ENCODE measurements around the gene LRGUK.

The LRGUK gene

DNA sequence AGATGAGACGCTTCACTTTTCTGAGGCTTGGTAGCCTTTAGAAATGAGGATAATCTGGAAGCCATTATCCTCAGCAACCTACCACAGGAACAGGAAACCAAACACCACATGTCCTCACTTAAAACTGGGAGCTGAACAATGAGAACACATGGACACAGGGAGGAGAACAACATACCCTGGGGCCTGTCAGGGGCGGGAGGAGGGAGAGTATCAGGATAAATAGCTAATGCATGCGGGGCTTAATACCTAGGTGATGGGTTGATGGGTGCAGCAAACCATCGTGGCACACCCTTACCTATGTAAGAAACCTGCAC, 48.9 kb downstream of the LRGUK start:
- Histone ChIP-seq H3K9ac (ENCODE audit: low read length) (no peak overlapping the region), H3K27ac (ENCODE audit: low read depth, low read length) (no peak overlapping the region), H3K27me3 (ENCODE audit: control insufficient read depth, insufficient read depth, low read length) (no peaks in the 10 kb centered on the region), H3K36me3 (ENCODE audit: control insufficient read depth, insufficient read depth, low read length) (no peaks in the 10 kb centered on the region), H3K4me3 (ENCODE audit: low read length) (no peak overlapping the region), H3K4me1 (ENCODE audit: control insufficient read depth, insufficient read depth, low read length) (no peaks in the 10 kb centered on the region)

DNA sequence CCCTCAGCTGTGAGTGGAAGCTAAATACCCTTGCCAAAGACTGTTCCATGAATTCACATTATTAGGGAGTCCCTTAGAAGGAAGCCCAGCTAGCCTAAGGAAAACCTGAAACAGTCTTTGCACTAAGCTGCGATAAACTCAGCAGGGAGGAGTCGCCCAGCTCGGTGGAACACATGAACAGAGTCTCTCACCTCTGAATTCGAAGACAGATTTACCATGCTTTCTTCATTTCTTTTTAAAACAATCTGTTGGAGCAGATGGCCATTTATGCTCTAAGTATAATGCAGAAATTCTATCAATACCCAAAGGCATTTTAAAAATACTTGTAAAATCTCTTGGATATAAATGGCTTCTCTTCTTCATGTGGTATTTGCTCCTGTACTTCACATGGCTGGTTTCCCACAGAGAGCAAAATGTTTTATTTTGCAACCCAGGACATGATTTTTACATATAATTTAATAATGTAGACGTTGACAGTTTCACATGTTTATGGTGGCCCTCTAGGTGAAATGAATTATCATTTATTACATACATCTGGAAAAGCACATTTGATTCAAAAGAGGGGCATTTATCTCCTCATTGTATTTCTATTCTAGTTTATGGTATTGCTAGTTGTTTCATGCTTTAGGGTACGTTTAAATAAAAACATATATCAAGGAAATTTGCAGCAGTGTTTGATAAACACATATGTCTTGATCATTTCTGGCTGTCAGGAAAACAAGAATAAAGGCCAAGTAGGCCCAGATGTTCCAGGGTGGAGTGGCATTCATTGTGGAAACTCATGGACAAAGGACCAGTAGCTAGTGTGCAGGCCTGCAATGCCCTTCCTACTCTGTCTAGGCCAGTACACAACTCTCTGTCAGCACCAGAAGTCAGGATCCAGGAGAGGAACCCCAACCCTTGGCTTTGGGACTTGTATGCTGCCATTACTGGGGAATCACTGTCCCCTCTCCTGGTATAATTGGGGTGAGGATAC, 52.2 kb downstream of the LRGUK start:
- no peak overlapping the region for H3K9ac ChIP-seq (ENCODE audit: low read length)
- H3K36me3 ChIP-seq (ENCODE audit: control insufficient read depth, insufficient read depth, low read length): no peaks in the 10 kb centered on the region
- H3K4me3 ChIP-seq (ENCODE audit: low read length): no peak overlapping the region
- H3K27me3 ChIP-seq (ENCODE audit: control insufficient read depth, insufficient read depth, low read length): no peaks in the 10 kb centered on the region
- no peak overlapping the region for H3K27ac ChIP-seq (ENCODE audit: low read depth, low read length)
- no peaks in the 10 kb centered on the region for H3K4me1 ChIP-seq (ENCODE audit: control insufficient read depth, insufficient read depth, low read length)

DNA sequence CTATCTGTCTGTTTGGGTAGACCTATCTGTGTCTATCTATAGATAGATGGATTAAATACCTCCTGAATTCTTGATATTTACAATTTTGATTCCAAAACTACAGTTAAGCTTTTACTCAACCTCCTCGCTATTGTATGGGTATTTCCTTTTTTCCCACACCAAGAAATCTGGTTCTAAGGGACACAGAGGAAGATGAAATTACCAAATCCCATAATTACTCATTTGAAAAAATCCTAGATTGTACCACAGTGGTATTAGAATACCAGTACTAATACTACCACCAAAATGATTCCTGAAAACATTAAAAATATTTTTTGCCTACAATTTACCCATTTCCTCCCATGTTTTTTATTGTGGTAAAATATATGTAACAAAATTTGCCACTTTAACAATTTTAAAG, 53.2 kb downstream of the LRGUK start:
- no peaks in the 10 kb centered on the region for H3K27me3 ChIP-seq (ENCODE audit: control insufficient read depth, insufficient read depth, low read length)
- no peak overlapping the region for H3K9ac ChIP-seq (ENCODE audit: low read length)
- H3K4me1 ChIP-seq (ENCODE audit: control insufficient read depth, insufficient read depth, low read length): no peaks in the 10 kb centered on the region
- no peak overlapping the region for H3K4me3 ChIP-seq (ENCODE audit: low read length)
- H3K36me3 ChIP-seq (ENCODE audit: control insufficient read depth, insufficient read depth, low read length): no peaks in the 10 kb centered on the region
- H3K27ac ChIP-seq (ENCODE audit: low read depth, low read length): no peak overlapping the region

DNA sequence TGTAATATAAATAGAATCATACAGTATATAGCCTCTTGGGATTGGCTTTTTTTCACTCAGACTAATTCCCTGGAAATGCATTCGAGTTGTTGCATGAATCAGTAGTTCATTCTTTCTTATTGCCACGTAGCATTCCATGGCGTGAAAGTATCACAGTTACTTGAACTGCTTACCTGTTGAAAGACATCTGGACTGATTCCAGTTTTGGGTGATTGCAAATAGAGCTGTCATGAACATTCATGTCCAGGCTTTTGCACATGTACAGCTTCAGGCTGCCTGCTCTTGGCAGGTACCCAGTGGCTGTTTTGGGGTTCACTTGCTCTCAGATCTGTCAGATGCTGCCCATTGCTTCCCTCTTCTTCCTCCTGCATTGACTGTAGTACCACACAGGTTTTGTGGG, 54.9 kb downstream of the LRGUK start:
- Histone ChIP-seq H3K27ac (ENCODE audit: low read depth, low read length) (no peak overlapping the region), H3K4me1 (ENCODE audit: control insufficient read depth, insufficient read depth, low read length) (no peaks in the 10 kb centered on the region), H3K27me3 (ENCODE audit: control insufficient read depth, insufficient read depth, low read length) (no peaks in the 10 kb centered on the region), H3K4me3 (ENCODE audit: low read length) (no peak overlapping the region), H3K36me3 (ENCODE audit: control insufficient read depth, insufficient read depth, low read length) (no peaks in the 10 kb centered on the region), H3K9ac (ENCODE audit: low read length) (no peak overlapping the region)

DNA sequence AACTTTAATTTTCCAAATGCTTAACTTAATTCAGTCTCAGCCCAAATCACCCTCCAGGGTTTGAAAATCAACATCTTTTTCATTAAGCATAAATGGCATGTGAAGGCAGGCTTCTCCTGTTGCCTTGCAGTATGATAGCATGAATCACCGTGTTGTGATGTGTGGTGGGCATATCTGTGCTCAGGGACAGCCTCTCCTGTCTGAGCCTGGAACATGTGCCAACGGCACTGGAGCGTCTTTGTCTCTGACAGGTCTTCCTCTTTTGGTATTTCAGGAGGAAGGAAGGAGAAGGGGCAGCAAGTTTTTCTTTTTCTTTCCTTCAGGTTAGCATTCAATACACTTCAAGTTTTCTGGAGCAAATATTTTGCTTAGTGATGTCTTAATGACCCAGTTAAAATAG, 57.6 kb downstream of the LRGUK start:
- no peak overlapping the region for H3K27ac ChIP-seq (ENCODE audit: low read depth, low read length)
- no peak overlapping the region for H3K9ac ChIP-seq (ENCODE audit: low read length)
- H3K4me3 ChIP-seq (ENCODE audit: low read length): no peak overlapping the region
- H3K36me3 ChIP-seq (ENCODE audit: control insufficient read depth, insufficient read depth, low read length): no peaks in the 10 kb centered on the region
- no peaks in the 10 kb centered on the region for H3K4me1 ChIP-seq (ENCODE audit: control insufficient read depth, insufficient read depth, low read length)
- H3K27me3 ChIP-seq (ENCODE audit: control insufficient read depth, insufficient read depth, low read length): no peaks in the 10 kb centered on the region

DNA sequence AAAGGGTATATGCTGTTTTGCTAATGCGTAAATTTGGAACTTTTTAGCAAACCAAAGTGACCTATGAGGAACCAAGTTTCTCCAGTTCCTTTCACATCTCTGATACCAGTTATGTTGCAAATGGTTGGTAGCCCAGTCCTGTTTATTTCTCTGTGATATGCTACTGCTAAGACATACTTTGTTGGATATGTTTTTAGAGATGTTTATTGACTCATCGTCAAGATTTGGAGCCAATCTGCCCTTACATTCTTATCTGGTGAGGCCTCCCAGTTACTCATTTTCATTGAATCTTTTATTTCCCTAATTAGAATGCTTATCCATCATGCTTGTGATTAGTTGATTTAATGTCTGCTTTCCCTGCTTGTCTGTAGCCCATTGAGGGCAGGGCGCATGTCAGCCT, 58.9 kb downstream of the LRGUK start:
- Histone ChIP-seq H3K27me3 (ENCODE audit: control insufficient read depth, insufficient read depth, low read length) (no peaks in the 10 kb centered on the region), H3K4me1 (ENCODE audit: control insufficient read depth, insufficient read depth, low read length) (no peaks in the 10 kb centered on the region), H3K27ac (ENCODE audit: low read depth, low read length) (no peak overlapping the region), H3K9ac (ENCODE audit: low read length) (no peak overlapping the region), H3K4me3 (ENCODE audit: low read length) (no peak overlapping the region), H3K36me3 (ENCODE audit: control insufficient read depth, insufficient read depth, low read length) (no peaks in the 10 kb centered on the region)

DNA sequence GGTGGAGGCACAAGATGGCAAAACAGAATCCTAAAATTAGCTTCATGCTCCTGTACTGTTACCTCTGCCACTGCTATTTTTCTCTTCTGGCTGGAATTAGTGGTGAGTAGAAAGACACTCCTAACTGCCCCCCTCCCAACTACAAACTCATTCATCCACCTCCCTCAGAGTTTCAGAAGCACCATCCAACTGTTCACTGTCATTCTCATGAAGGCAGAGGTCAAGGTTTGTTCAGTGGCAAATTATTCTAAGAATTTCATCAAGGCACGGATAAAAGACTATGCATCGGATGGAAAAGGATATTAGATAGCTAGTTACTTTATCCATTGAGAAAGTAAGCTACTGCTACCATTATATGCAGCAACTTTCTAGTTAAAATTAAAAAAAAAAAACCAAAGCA, 59.7 kb downstream of the LRGUK start:
- no peaks in the 10 kb centered on the region for H3K4me1 ChIP-seq (ENCODE audit: control insufficient read depth, insufficient read depth, low read length)

DNA sequence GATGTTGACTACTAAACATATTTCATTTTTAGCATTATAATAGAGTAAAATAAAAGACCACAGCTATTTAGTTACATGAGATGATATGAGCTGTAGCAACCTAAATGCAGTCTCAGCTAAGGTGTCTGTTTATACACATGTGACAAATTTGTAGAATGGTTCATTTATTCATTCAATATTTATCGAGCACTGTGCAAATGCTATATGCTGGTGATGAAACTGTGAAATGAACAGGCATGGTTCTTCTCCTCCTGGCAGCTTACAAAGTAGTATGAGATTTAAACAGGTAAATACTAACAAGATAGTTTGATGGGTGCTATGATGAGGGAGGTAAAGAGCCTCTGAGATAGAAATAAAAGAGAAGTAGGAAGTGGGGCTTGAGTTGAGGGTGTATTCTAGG, 60.8 kb downstream of the LRGUK start:
- H3K27ac ChIP-seq (ENCODE audit: low read depth, low read length): no peak overlapping the region
- no peaks in the 10 kb centered on the region for H3K36me3 ChIP-seq (ENCODE audit: control insufficient read depth, insufficient read depth, low read length)

More for the DNA sequence above, 59.7 kb downstream of the LRGUK start:
- no peaks in the 10 kb centered on the region for H3K36me3 ChIP-seq (ENCODE audit: control insufficient read depth, insufficient read depth, low read length)
- H3K27ac ChIP-seq (ENCODE audit: low read depth, low read length): no peak overlapping the region
- H3K27me3 ChIP-seq (ENCODE audit: control insufficient read depth, insufficient read depth, low read length): no peaks in the 10 kb centered on the region
- H3K4me3 ChIP-seq (ENCODE audit: low read length): no peak overlapping the region
- no peak overlapping the region for H3K9ac ChIP-seq (ENCODE audit: low read length)

DNA sequence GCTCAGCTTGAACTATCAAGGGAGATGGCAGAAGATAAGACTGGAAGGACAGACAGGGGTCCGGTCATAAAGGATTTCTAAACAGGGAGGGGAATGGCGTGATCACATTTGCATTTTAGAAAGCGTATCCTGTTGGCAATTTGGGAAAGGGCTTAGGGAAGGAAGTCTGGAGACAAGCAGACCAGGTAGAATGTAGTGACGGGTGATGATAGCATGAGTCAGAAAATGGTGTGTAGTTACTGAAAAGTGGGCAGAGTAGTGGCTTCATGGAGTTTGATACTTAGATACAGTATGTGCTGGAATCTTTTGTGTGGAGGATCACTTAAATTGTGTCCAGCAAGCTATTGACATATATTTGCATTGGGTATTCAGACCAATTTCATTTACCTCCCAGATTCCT, 61.2 kb downstream of the LRGUK start:
- no peak overlapping the region for H3K9ac ChIP-seq (ENCODE audit: low read length)
- H3K27ac ChIP-seq (ENCODE audit: low read depth, low read length): no peak overlapping the region
- H3K4me1 ChIP-seq (ENCODE audit: control insufficient read depth, insufficient read depth, low read length): no peaks in the 10 kb centered on the region
- no peaks in the 10 kb centered on the region for H3K36me3 ChIP-seq (ENCODE audit: control insufficient read depth, insufficient read depth, low read length)
- H3K27me3 ChIP-seq (ENCODE audit: control insufficient read depth, insufficient read depth, low read length): no peaks in the 10 kb centered on the region
- H3K4me3 ChIP-seq (ENCODE audit: low read length): no peak overlapping the region

More for the DNA sequence above, 60.8 kb downstream of the LRGUK start:
- no peaks in the 10 kb centered on the region for H3K27me3 ChIP-seq (ENCODE audit: control insufficient read depth, insufficient read depth, low read length)
- H3K4me3 ChIP-seq (ENCODE audit: low read length): no peak overlapping the region
- no peak overlapping the region for H3K9ac ChIP-seq (ENCODE audit: low read length)
- H3K4me1 ChIP-seq (ENCODE audit: control insufficient read depth, insufficient read depth, low read length): no peaks in the 10 kb centered on the region

DNA sequence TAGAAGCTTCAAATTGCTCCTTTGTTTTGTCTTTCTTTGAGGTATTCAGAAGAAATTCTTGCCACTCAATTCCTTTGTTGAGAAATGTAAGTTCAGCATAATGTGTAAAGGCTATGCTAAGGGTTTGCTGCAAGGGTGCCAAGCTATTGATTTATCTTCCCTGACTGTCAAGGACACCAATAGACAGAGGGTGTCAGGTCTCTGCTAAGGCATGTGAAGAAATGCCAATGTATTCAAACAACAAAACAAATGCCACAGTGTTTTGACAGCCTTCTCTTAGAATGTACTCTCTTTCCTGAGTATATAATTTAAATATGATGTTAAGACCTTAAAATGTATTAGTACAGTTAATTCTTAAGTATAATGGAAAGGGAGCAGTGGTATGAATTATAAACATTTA, 62.4 kb downstream of the LRGUK start:
- Histone ChIP-seq H3K4me3 (ENCODE audit: low read length) (no peak overlapping the region), H3K9ac (ENCODE audit: low read length) (no peak overlapping the region), H3K27me3 (ENCODE audit: control insufficient read depth, insufficient read depth, low read length) (no peaks in the 10 kb centered on the region), H3K4me1 (ENCODE audit: control insufficient read depth, insufficient read depth, low read length) (no peaks in the 10 kb centered on the region), H3K27ac (ENCODE audit: low read depth, low read length) (no peak overlapping the region), H3K36me3 (ENCODE audit: control insufficient read depth, insufficient read depth, low read length) (no peaks in the 10 kb centered on the region)

DNA sequence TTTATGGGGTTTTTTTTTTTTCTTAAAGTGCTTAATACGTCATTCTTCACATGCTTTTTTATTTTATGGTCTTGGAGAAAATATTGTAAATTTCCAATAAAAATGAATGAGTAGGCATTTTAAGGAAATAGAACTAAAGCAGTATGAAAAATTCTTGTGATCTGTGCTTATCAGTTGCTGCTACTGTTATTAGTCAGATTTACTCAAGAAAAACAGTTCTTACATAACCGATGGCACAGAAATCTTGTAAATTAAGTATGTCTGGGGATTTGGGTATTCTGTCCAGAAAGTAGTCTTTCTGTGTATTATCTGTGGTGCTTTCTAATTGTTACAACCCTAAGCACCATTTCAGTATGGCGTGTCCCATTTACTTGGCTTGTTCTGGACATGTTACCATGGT, 64.7 kb downstream of the LRGUK start:
- Histone ChIP-seq H3K27me3 (ENCODE audit: control insufficient read depth, insufficient read depth, low read length) (no peaks in the 10 kb centered on the region), H3K27ac (ENCODE audit: low read depth, low read length) (no peak overlapping the region), H3K9ac (ENCODE audit: low read length) (no peak overlapping the region), H3K4me1 (ENCODE audit: control insufficient read depth, insufficient read depth, low read length) (no peaks in the 10 kb centered on the region), H3K4me3 (ENCODE audit: low read length) (no peak overlapping the region), H3K36me3 (ENCODE audit: control insufficient read depth, insufficient read depth, low read length) (no peaks in the 10 kb centered on the region)

DNA sequence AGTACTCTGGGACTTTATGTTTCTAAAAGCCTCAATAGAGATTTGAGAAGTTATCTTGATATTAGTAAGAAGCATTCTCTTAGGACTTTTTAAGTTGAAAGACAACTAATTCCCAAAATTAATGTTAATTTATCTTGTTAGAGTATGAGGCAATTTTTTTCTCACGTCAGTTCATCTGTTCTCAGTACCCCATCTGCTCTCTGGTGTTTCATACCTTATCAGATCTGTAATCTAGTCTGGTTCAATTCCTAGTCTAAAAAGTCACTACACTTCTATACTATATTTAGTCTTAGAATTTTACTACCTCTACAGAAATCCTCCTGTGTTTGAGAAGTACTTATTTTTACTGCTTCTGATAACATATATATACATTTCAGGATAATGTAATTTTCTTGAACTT, 66.1 kb downstream of the LRGUK start:
- Histone ChIP-seq H3K27ac (ENCODE audit: low read depth, low read length) (no peak overlapping the region), H3K4me1 (ENCODE audit: control insufficient read depth, insufficient read depth, low read length) (no peaks in the 10 kb centered on the region), H3K36me3 (ENCODE audit: control insufficient read depth, insufficient read depth, low read length) (no peaks in the 10 kb centered on the region), H3K9ac (ENCODE audit: low read length) (no peak overlapping the region), H3K27me3 (ENCODE audit: control insufficient read depth, insufficient read depth, low read length) (no peaks in the 10 kb centered on the region), H3K4me3 (ENCODE audit: low read length) (no peak overlapping the region)

DNA sequence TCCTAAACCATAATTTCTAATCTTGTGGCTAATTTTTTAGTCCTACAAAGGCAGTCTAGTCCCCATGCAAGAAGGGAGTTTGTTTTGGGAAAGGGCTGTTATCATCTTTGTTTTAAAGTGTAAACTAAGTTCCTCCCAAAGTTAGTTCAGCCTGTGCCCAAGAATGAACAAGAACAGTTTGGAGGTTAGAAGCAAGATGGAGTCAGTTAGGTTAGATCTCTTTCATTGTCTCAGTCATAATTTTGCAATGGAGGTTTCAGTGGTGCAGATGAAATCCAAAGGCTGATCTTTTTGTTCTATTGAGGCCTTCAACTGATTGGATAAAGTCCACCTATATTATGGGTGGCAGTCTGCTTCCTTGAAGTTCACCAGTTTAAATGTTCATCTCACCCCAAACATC, 68.1 kb downstream of the LRGUK start:
- Histone ChIP-seq H3K4me1 (ENCODE audit: control insufficient read depth, insufficient read depth, low read length) (no peaks in the 10 kb centered on the region), H3K9ac (ENCODE audit: low read length) (no peak overlapping the region), H3K27ac (ENCODE audit: low read depth, low read length) (no peak overlapping the region), H3K27me3 (ENCODE audit: control insufficient read depth, insufficient read depth, low read length) (no peaks in the 10 kb centered on the region), H3K4me3 (ENCODE audit: low read length) (no peak overlapping the region), H3K36me3 (ENCODE audit: control insufficient read depth, insufficient read depth, low read length) (no peaks in the 10 kb centered on the region)

All from rectal smooth muscle tissue (tissue), 1 donor.